ENCODE results near the gene RAPGEF5.

The RAPGEF5 gene

DNA sequence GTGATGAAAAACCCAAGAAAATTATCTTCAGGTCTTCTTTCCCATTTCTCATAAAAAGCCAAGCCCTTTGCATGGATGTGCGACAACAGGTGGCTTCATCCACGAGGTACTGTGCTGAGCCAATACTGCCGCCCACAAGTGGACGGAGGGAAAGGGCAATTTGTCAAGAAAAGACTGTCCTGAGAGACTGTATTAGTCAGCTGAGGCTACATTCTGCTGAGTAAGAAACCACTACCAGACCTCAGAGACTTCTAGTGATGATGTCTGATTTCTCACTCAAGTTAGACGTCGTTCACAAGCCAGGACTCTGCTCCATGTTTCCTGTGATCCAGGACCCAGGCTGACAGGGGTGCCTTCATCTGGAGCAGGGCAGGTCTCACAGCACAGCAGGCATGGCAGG is 239.7 kb downstream of the RAPGEF5 start:
- H3K27ac ChIP-seq: no peak overlapping the region
- TF ChIP-seq, protein P1, sequence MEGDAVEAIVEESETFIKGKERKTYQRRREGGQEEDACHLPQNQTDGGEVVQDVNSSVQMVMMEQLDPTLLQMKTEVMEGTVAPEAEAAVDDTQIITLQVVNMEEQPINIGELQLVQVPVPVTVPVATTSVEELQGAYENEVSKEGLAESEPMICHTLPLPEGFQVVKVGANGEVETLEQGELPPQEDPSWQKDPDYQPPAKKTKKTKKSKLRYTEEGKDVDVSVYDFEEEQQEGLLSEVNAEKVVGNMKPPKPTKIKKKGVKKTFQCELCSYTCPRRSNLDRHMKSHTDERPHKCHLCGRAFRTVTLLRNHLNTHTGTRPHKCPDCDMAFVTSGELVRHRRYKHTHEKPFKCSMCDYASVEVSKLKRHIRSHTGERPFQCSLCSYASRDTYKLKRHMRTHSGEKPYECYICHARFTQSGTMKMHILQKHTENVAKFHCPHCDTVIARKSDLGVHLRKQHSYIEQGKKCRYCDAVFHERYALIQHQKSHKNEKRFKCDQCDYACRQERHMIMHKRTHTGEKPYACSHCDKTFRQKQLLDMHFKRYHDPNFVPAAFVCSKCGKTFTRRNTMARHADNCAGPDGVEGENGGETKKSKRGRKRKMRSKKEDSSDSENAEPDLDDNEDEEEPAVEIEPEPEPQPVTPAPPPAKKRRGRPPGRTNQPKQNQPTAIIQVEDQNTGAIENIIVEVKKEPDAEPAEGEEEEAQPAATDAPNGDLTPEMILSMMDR (IDR thresholded peaks at IDR 0.05): no peak
- TF ChIP-seq ZFX (IDR thresholded peaks at IDR 0.05; ENCODE audit: borderline replicate concordance): no peak

DNA sequence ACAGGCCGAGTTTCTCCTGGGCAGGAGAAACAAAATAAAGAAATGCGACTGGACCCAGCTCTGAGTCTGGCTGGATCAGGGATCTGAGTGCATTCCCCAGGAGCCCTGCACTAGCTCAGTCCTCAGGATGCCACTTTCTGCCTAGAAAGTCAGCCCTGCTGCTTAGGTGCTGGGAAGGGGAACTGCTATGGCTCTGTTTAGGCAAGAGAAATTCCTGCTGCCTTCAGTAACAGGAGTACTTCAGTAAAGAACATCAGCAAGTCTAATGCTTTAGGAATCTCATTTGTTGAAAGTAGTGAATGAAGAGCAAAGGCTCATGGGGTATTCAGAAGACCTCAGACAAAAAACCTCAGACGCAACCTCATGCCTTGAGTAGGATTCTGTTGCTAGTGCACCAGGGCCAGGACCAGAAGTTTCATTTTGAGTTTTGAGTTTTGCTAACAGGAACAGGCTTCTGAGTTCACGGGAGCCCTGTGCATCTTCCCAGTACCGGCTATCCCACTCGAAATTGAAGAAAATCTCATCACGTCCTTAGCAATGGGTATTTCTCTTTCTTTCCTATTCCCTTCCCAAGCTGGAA is 240.4 kb downstream of the RAPGEF5 start:
- H3K27ac ChIP-seq: no peak overlapping the region

DNA sequence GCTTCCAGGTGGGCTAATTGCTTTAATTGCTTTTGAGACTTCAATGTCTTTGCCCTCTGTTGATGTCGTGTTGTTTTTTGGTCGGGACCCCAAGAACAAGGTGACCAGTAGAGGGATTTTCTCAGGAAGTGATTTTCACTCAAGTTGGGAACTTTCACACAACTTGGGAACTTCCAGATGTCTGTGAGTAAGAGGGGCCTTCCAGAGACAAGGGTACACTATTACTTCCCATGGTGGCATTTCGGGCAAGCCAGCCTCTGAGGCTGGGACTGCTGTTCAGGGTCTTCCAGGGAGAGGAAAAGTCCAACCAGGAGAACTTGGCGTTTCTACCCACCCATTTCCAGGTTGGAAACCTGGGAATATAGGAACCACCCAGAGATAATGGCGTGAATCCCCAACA is 241.3 kb downstream of the RAPGEF5 start:
- no peak for TF ChIP-seq ZFX (IDR thresholded peaks at IDR 0.05; ENCODE audit: borderline replicate concordance)
- TF ChIP-seq, protein P1 (IDR thresholded peaks at IDR 0.05): no peak
- H3K27ac ChIP-seq: no peak overlapping the region

More for the DNA sequence above, 240.4 kb downstream of the RAPGEF5 start:
- TF ChIP-seq, protein P1 (IDR thresholded peaks at IDR 0.05): no peak
- no peak for TF ChIP-seq ZFX (IDR thresholded peaks at IDR 0.05; ENCODE audit: borderline replicate concordance)

DNA sequence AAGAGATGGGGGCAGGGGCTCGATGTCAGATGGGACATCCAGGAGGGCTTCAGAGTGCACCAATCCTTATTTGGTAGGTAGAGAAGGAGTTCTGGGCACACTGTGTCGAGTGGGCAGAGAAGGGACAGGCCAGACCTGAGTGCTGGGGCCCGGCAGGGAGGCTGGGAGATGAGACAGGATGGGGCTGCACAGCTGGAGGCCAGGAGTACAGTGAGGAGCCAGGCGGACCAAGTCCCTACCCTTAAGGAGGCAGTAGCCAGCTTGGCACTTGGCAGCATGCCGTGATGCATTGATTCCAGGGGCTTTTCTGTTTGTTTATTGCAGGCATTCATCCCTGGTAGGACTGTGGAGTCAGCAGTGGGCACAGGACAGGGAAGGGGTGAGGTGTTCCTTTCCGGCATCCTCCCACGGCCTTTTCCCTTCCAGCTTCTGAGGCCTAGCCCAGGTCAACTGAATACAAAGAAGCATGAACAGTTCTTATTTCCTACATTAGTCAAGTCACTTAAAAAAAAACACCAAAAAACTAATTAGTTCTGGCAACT is 242.4 kb downstream of the RAPGEF5 start:
- no peak for TF ChIP-seq ZFX (IDR thresholded peaks at IDR 0.05; ENCODE audit: borderline replicate concordance)
- TF ChIP-seq, protein P1 (IDR thresholded peaks at IDR 0.05): no peak
- no peak overlapping the region for H3K27ac ChIP-seq

DNA sequence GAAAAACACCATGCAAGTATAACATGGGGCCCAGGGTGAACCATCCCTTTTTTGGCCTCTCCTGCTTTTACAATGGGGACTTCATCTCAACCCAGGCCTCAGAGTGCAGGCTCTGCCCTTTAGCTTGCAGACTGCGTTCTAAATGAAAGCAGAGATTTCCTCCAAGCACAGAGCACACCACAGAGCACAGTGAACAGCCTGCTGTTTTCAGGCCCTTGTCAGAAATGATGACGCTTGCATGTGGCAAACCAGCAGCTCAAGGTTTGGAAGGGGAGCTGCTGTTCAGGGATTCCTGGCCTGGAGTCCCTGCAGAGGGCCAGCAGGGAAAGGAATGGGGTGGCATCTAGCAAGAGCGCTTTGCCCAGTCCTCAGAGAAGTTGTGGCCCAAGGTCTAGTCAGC is 243.9 kb downstream of the RAPGEF5 start:
- no peak for TF ChIP-seq ZFX (IDR thresholded peaks at IDR 0.05; ENCODE audit: borderline replicate concordance)
- TF ChIP-seq, protein P1 (IDR thresholded peaks at IDR 0.05): no peak
- no peak overlapping the region for H3K27ac ChIP-seq

DNA sequence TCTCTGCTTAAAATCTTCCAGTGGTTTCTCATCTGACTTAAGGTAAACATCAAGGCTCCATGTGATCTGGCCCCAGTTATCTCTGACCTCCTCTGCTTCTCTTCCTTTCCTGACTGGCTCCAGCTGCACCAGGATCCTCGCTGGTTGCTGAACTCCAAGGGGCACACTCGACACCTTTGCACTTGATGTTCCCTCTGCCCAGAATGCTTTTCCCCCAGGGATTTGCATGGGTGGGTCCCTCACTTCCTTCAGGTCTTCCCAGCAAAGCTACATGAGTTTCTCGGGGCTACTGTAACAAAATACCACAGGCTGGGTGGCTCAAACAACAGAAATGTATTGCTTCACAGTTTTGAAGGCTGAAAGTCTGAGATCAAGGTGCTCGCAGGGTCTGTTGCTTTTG is 245.3 kb downstream of the RAPGEF5 start:
- no peak overlapping the region for H3K27ac ChIP-seq
- TF ChIP-seq ZFX (IDR thresholded peaks at IDR 0.05; ENCODE audit: borderline replicate concordance): no peak
- TF ChIP-seq, protein P1 (IDR thresholded peaks at IDR 0.05): no peak

DNA sequence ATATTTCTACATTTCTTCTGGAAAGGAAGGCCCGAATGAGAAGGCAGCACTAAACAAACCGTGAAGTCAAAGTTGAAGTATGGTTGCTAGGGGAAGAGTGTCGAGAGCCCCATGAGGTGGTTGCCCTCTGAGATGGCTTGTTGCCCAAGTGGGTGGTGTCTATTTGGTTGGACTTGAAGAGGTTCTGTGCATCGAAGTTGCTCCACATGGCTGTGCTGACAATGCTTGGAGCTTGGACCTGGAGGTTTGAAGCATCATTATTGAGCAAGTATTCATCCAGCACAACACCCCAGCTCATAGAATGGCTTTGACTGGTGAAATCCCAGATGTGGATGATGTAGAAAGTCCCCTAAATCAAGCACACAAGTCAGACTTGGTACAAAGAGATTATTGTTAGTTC is 246.1 kb downstream of the RAPGEF5 start:
- H3K27ac ChIP-seq: no peak overlapping the region
- TF ChIP-seq, protein P1 (IDR thresholded peaks at IDR 0.05): no peak
- TF ChIP-seq ZFX (IDR thresholded peaks at IDR 0.05; ENCODE audit: borderline replicate concordance): no peak

Measured in 22Rv1 (cell line).